ENCODE results near the gene PRAF2.

PRAF2 gene

GRCh38 chrX:49071877-49072711 lies 1.7 kb downstream of the PRAF2 start:
- no peak for DNase-seq

GRCh38 chrX:49070988-49071387 lies 2.8 kb downstream of the PRAF2 start:
- no peak for DNase-seq

- DNase-seq = no peak
Observed at GRCh38 chrX:49069038-49069437, 4.8 kb downstream of the PRAF2 start.

GRCh38 chrX:49067285-49068120 lies 6.3 kb downstream of the PRAF2 start:
- no peak for DNase-seq

GRCh38 chrX:49066690-49067089 lies 7.1 kb downstream of the PRAF2 start:
- DNase-seq = no peak

- DNase-seq = no peak
Observed at GRCh38 chrX:49066278-49066677, 7.5 kb downstream of the PRAF2 start.

- no peak for DNase-seq
Observed at GRCh38 chrX:49064735-49065134, 9.1 kb downstream of the PRAF2 start.

GRCh38 chrX:49064303-49064702 lies 9.5 kb downstream of the PRAF2 start:
- DNase-seq = no peak

- no peak for DNase-seq
Observed at GRCh38 chrX:49063715-49064114, 10.1 kb downstream of the PRAF2 start.

GRCh38 chrX:49061916-49062315 lies 11.9 kb downstream of the PRAF2 start:
- DNase-seq = no peak

- DNase-seq = no peak
Observed at GRCh38 chrX:49061490-49061889, 12.3 kb downstream of the PRAF2 start.

GRCh38 chrX:49060914-49061313 lies 12.9 kb downstream of the PRAF2 start:
- DNase-seq = no peak

GRCh38 chrX:49059681-49060085 lies 14.1 kb downstream of the PRAF2 start:
- no peak for DNase-seq

GRCh38 chrX:49059201-49059600 lies 14.6 kb downstream of the PRAF2 start:
- no peak for DNase-seq

- no peak for DNase-seq
Observed at GRCh38 chrX:49058794-49059193, 15.0 kb downstream of the PRAF2 start, which contains the start of gene CCDC120. Gene CCDC120, plus strand, starts transcription at chrX:49058999. Its CDS starts 3,043 bp downstream, at chrX:49062042.

GRCh38 chrX:49054073-49054762 lies 19.6 kb downstream of the PRAF2 start:
- DNase-seq = no peak

- peak; percentile 81 for DNase-seq
Observed at GRCh38 chrX:49053223-49054072, 20.4 kb downstream of the PRAF2 start.

GRCh38 chrX:49043987-49044281 lies 29.9 kb downstream of the PRAF2 start:
- DNase-seq = no peak

GRCh38 chrX:49043220-49043986 lies 30.4 kb downstream of the PRAF2 start, which contains the start of gene TFE3:
Gene TFE3, minus strand, starts transcription at chrX:49043357. Its CDS starts 131 bp downstream, at chrX:49043226.
- peak; percentile 99 for DNase-seq

GRCh38 chrX:49042581-49043219 lies 31.1 kb downstream of the PRAF2 start:
- DNase-seq = no peak
